Testis (tissue), 2 donors: ENCODE results near the gene RPL31.

Source experiments
- CTCF ChIP-seq, 3 experiments: fragments of 450-650 bp in 2 of 3; fragments of 200-600 bp in 1 of 3; sonication (generic) in 1 of 3; IDR thresholded peaks; one replicate each; pipeline ENCODE4 v1.5.1; 2016 to 2019; ENCODE audit warnings: antibody characterized with exemption in 3 of 3, mild to moderate bottlenecking in 2 of 3, moderate library complexity in 1 of 3
- POLR2A ChIP-seq: fragments of 450-650 bp; IDR thresholded peaks from one replicate; pipeline ENCODE4 v1.6.1; 2017; ENCODE audit warnings: antibody characterized with exemption, mild to moderate bottlenecking, moderate library complexity

- no peak for TF ChIP-seq CTCF (IDR thresholded peaks at IDR 0.05)
- TF ChIP-seq POLR2A = no peak
Measured at GRCh38 chr2:100987974-100988373, 14.1 kb upstream of the RPL31 start.
